ENCODE data around the gene ADGRL3. TPM values are rescaled to one million over a fixed set of nuclear protein-coding genes. Genes with fewer than 3 reads are reported as not detected.

Gene ADGRL3
- polyA plus RNA-seq, 1 experiment = 0.35 TPM

GRCh38 chr4:61805979-61806378, 605.9 kb downstream of the ADGRL3 start:
- H3K4me3 ChIP-seq (ENCODE audit: low read depth, low read length) = no peak overlapping the region
- H3K27me3 ChIP-seq (ENCODE audit: control insufficient read depth, insufficient read depth, low read length) = no peaks in the 10 kb centered on the region
- no peak for TF ChIP-seq CTCF (IDR thresholded peaks at IDR 0.05; ENCODE audit: low read depth, low read length)
- no peak for DNase-seq (ENCODE audit: low read depth, low spot score)
- no peaks in the 10 kb centered on the region for H3K9me3 ChIP-seq (ENCODE audit: control insufficient read depth, insufficient read depth, low read length)
- ChIA-PET CTCF (no interaction called here), POLR2A (no interaction called here)
- H3K27ac ChIP-seq (ENCODE audit: low read depth, low read length) = no peak overlapping the region

DNA sequence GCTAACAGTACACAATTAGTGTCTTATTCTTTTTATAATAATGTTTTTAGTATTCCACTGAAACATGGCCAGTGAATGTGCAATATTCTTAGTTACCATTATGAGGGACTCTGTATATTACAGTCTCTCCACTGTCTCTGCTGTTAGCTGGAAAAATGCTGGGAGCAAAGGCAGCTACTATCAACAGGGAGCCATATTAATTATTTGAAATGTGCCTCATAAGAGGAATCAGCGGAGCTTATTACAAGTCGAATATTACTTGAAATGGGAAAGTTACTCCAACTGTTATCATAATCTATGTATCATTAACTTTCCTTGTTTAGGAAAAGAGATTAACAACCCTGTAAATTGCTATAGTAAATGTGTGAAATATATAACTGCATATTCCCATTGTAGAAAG, 612.0 kb downstream of the ADGRL3 start:
- no peak for DNase-seq (ENCODE audit: low read depth, low spot score)
- Histone ChIP-seq H3K4me3 (ENCODE audit: low read depth, low read length) (no peak overlapping the region), H3K27me3 (ENCODE audit: control insufficient read depth, insufficient read depth, low read length) (no peaks in the 10 kb centered on the region), H3K9me3 (ENCODE audit: control insufficient read depth, insufficient read depth, low read length) (peaks cover 4% of the 10 kb centered on the region), H3K27ac (ENCODE audit: low read depth, low read length) (no peak overlapping the region)
- TF ChIP-seq CTCF (IDR thresholded peaks at IDR 0.05; ENCODE audit: low read depth, low read length) = no peak
- ChIA-PET CTCF (no interaction called here), POLR2A (no interaction called here)

DNA sequence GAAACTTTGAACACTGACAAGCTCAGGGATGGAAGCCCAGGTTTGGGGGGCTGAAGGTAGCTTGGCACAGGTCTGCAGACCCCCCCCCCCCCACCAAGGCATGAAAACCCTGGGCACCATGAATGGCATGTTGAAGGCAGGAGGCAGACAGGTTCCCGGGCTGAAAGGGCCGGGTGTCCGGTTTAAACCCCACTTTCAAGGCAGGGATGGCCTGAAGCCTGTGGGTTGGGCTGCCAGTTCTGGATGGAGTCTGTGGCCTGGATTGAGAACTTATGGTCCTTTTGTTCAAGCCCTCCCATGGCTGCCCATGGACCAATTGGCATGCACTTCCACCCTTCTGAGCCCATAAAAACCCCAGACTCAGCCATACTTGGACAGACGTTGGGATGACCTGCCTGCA, 616.9 kb downstream of the ADGRL3 start:
- ChIA-PET CTCF (no interaction called here), POLR2A (no interaction called here)
- Histone ChIP-seq H3K4me3 (ENCODE audit: low read depth, low read length) (no peak overlapping the region), H3K9me3 (ENCODE audit: control insufficient read depth, insufficient read depth, low read length) (peaks cover 6% of the 10 kb centered on the region), H3K27me3 (ENCODE audit: control insufficient read depth, insufficient read depth, low read length) (no peaks in the 10 kb centered on the region), H3K27ac (ENCODE audit: low read depth, low read length) (no peak overlapping the region)
- TF ChIP-seq CTCF (IDR thresholded peaks at IDR 0.05; ENCODE audit: low read depth, low read length) = no peak
- DNase-seq (ENCODE audit: low read depth, low spot score) = no peak

GRCh38 chr4:61820136-61820535, 620.0 kb downstream of the ADGRL3 start:
- ChIA-PET CTCF (no interaction called here), POLR2A (no interaction called here)
- no peaks in the 10 kb centered on the region for H3K27me3 ChIP-seq (ENCODE audit: control insufficient read depth, insufficient read depth, low read length)
- no peak for TF ChIP-seq CTCF (IDR thresholded peaks at IDR 0.05; ENCODE audit: low read depth, low read length)
- peaks cover 6% of the 10 kb centered on the region for H3K9me3 ChIP-seq (ENCODE audit: control insufficient read depth, insufficient read depth, low read length)
- DNase-seq (ENCODE audit: low read depth, low spot score) = no peak
- no peak overlapping the region for H3K4me3 ChIP-seq (ENCODE audit: low read depth, low read length)
- no peak overlapping the region for H3K27ac ChIP-seq (ENCODE audit: low read depth, low read length)

- H3K27ac ChIP-seq (ENCODE audit: low read depth, low read length) = no peak overlapping the region
- ChIA-PET CTCF (no interaction called here), POLR2A (no interaction called here)
- DNase-seq (ENCODE audit: low read depth, low spot score) = no peak
- no peak for TF ChIP-seq CTCF (IDR thresholded peaks at IDR 0.05; ENCODE audit: low read depth, low read length)
- H3K4me3 ChIP-seq (ENCODE audit: low read depth, low read length) = no peak overlapping the region
- no peaks in the 10 kb centered on the region for H3K9me3 ChIP-seq (ENCODE audit: control insufficient read depth, insufficient read depth, low read length)
- no peaks in the 10 kb centered on the region for H3K27me3 ChIP-seq (ENCODE audit: control insufficient read depth, insufficient read depth, low read length)
These were observed 624.3 kb downstream of the ADGRL3 start for GRCh38 chr4:61824454-61824853.
